GM12892 (cell line): ENCODE results near the gene TAF11.
A peak's percentile ranks its signal among the peaks of the same experiment; 100 is the strongest.
"Not testable (repeated sequence)": the region's sequence is repeated elsewhere in the genome, so short reads cannot be mapped to it uniquely, and the experiment has no call there.

ENCODE experiments used
- DNase-seq: peaks from one replicate; pipeline ENCODE4 v3.0.0; 2011; ENCODE audit not compliant: insufficient read length
- FAIRE-seq: peaks from 2 replicates; lab custom pipeline; 2011; peaks lifted over from hg19 to GRCh38; lab: Jason Lieb, UNC
- POLR2A ChIP-seq: IDR thresholded peaks from 2 replicates; pipeline ENCODE4 v1.6.1; 2011; ENCODE audit warnings: low read depth, low read length, control low read depth
- POLR2AphosphoS5 ChIP-seq: IDR thresholded peaks from 2 replicates; pipeline ENCODE4 v1.6.1; 2011; ENCODE audit warnings: low read depth, low read length, control low read depth
- TAF1 ChIP-seq: IDR thresholded peaks from 2 replicates; pipeline ENCODE4 v1.6.1; 2011; ENCODE audit warnings: low read depth, mild to moderate bottlenecking, control low read depth, low read length, borderline replicate concordance

TAF11 gene

GRCh38 chr6:34897716-34898115 is 9.9 kb upstream of the TAF11 start:
- FAIRE-seq (no peak), DNase-seq (no peak)
- TF ChIP-seq TAF1 (no peak), POLR2AphosphoS5 (no peak), POLR2A (no peak)

GRCh38 chr6:34897130-34897529 is 9.3 kb upstream of the TAF11 start:
- FAIRE-seq (no peak), DNase-seq (no peak)
- TF ChIP-seq POLR2A = no peak
- no peak for TF ChIP-seq TAF1
- no peak for TF ChIP-seq POLR2AphosphoS5

GRCh38 chr6:34894693-34895092 is 6.9 kb upstream of the TAF11 start:
- no peak for DNase-seq
- FAIRE-seq = no peak
- no peak for TF ChIP-seq POLR2A
- TF ChIP-seq POLR2AphosphoS5 = no peak
- no peak for TF ChIP-seq TAF1

- FAIRE-seq = no peak
- no peak for DNase-seq
- no peak for TF ChIP-seq TAF1
- no peak for TF ChIP-seq POLR2AphosphoS5
- TF ChIP-seq POLR2A = no peak
These were observed 3.5 kb upstream of the TAF11 start for GRCh38 chr6:34891296-34891695.

- FAIRE-seq = no peak
- no peak for TF ChIP-seq POLR2A
- no peak for TF ChIP-seq TAF1
- no peak for TF ChIP-seq POLR2AphosphoS5
- DNase-seq = no peak
These were observed 2.7 kb upstream of the TAF11 start for GRCh38 chr6:34890533-34890925.

GRCh38 chr6:34888874-34889555 is 1.2 kb upstream of the TAF11 start, which contains the start of gene ANKS1A:
ANKS1A (plus strand) TSS chr6:34889255; CDS start chr6:34889403, 148 bp downstream.
- peak; percentile 72 for FAIRE-seq
- DNase-seq = peak; percentile 71
- TF ChIP-seq TAF1 = no peak
- no peak for TF ChIP-seq POLR2AphosphoS5
- no peak for TF ChIP-seq POLR2A

- no peak for TF ChIP-seq TAF1
- TF ChIP-seq POLR2AphosphoS5 = no peak
- TF ChIP-seq POLR2A = no peak
- DNase-seq (no peak), FAIRE-seq (no peak)
These were observed 643 bp upstream of the TAF11 start for GRCh38 chr6:34888514-34888856.

GRCh38 chr6:34885837-34886236 is 2.0 kb downstream of the TAF11 start:
- DNase-seq, FAIRE-seq: not testable (repeated sequence)

GRCh38 chr6:34884996-34885395 is 2.8 kb downstream of the TAF11 start:
- DNase-seq (no peak), FAIRE-seq (no peak)
- no peak for TF ChIP-seq POLR2AphosphoS5
- no peak for TF ChIP-seq TAF1
- no peak for TF ChIP-seq POLR2A

GRCh38 chr6:34884073-34884472 is 3.8 kb downstream of the TAF11 start:
- FAIRE-seq = not testable (repeated sequence)

GRCh38 chr6:34877869-34878485 is 9.9 kb downstream of the TAF11 start:
- DNase-seq (no peak), FAIRE-seq (no peak)
- TF ChIP-seq TAF1 (no peak), POLR2AphosphoS5 (no peak), POLR2A (no peak)

More at GRCh38 chr6:34884073-34884472, 3.8 kb downstream of the TAF11 start:
- DNase-seq = not testable (repeated sequence)

- FAIRE-seq (no peak), DNase-seq (no peak)
- TF ChIP-seq POLR2A = no peak
- no peak for TF ChIP-seq POLR2AphosphoS5
- TF ChIP-seq TAF1 = no peak
These were observed 10.6 kb downstream of the TAF11 start for GRCh38 chr6:34877259-34877658.
